Activated CD8-positive, alpha-beta memory T cell treated with anti-CD3 and anti-CD28 coated beads for 4 hours (primary cell): ENCODE data around the gene PAK4.
"Not testable (repeated sequence)": the region's sequence is repeated elsewhere in the genome, so short reads cannot be mapped to it uniquely, and the experiment has no call there.

Experiments
- DNase-seq, 2 donors: peaks; one replicate each; pipeline ENCODE4 v3.0.0-alpha.2; 2020; ENCODE audit warnings: low read depth in 2 of 2

The PAK4 gene

GRCh38 chr19:39125554-39126311 is at the start of gene PAK4:
PAK4 (plus strand) TSS chr19:39125786; CDS start chr19:39169554, 43,768 bp downstream.
- peak; percentile 93 for DNase-seq

- DNase-seq: no peak
Measured at GRCh38 chr19:39077323-39077722, 48.3 kb upstream of the PAK4 start.

- DNase-seq: no peak
Measured at GRCh38 chr19:39078436-39079200, 47.0 kb upstream of the PAK4 start.

GRCh38 chr19:39080431-39080830 is 45.2 kb upstream of the PAK4 start:
- DNase-seq: no peak

- DNase-seq: no peak
Measured at GRCh38 chr19:39082167-39082566, 43.4 kb upstream of the PAK4 start.

GRCh38 chr19:39082745-39083598 is 42.6 kb upstream of the PAK4 start:
- no peak for DNase-seq

- no peak for DNase-seq
Measured at GRCh38 chr19:39083599-39083982, 42.0 kb upstream of the PAK4 start.

- no peak for DNase-seq
Measured at GRCh38 chr19:39083983-39084731, 41.4 kb upstream of the PAK4 start, which contains the start of gene ACP7. ACP7 (plus strand) TSS chr19:39084368; CDS start chr19:39085270, 902 bp downstream.

GRCh38 chr19:39084732-39085080 is 40.9 kb upstream of the PAK4 start:
- DNase-seq: no peak

- no peak for DNase-seq
Measured at GRCh38 chr19:39085392-39085791, 40.2 kb upstream of the PAK4 start.

- DNase-seq: no peak
Measured at GRCh38 chr19:39086386-39086785, 39.2 kb upstream of the PAK4 start.

- no peak for DNase-seq
Measured at GRCh38 chr19:39087907-39088686, 37.5 kb upstream of the PAK4 start.

- DNase-seq: not testable (repeated sequence)
Measured at GRCh38 chr19:39090016-39090415, 35.6 kb upstream of the PAK4 start.

- DNase-seq: no peak
Measured at GRCh38 chr19:39090881-39091280, 34.7 kb upstream of the PAK4 start.

GRCh38 chr19:39095799-39096540 is 29.6 kb upstream of the PAK4 start:
- DNase-seq: not testable (repeated sequence)

GRCh38 chr19:39097299-39097698 is 28.3 kb upstream of the PAK4 start:
- no peak for DNase-seq

- DNase-seq: no peak
Measured at GRCh38 chr19:39097721-39098120, 27.9 kb upstream of the PAK4 start.

GRCh38 chr19:39098365-39099269 is 27.0 kb upstream of the PAK4 start:
- DNase-seq: no peak

GRCh38 chr19:39099341-39099740 is 26.2 kb upstream of the PAK4 start:
- no peak for DNase-seq
